K562 (cell line): ENCODE measurements around the gene OR4D2. TPM values are rescaled to one million over a fixed set of nuclear protein-coding genes. Genes with fewer than 3 reads are reported as not detected.

ENCODE experiments used
- ATAC-seq: fragments of 200-7000 bp; cut with Tn5 transposase; 3 replicates; pipeline ENCODE4 v1.9.1; 2020; ENCODE audit warnings: moderate library complexity
- BruUV-seq: library from RNA; stranded (reverse); fragments of 400-500 nt; replicated peaks from 2 replicates; lab custom pipeline; 2021; lab: Mats Ljungman, UMichigan
- CTCF ChIA-PET: fragments of 300-600 bp; formaldehyde crosslinking; extraction: SDS; loops from one replicate; lab custom pipeline; 2021; ENCODE audit warnings: low intra/inter-chr PET ratio; lab: Yijun Ruan, JAX
- POLR2A ChIA-PET: fragments of 300-600, 350-650 bp; sonication (Branson Sonifier 250); formaldehyde crosslinking; extraction: SDS; loops from one replicate; lab custom pipeline; 2021; ENCODE audit warnings: antibody characterized with exemption, inconsistent platforms; lab: Yijun Ruan, JAX
- DNase-seq, 4 experiments: peaks; one replicate each; pipeline versions ENCODE4 v3.0.0 to v3.0.0-alpha.2; 2011 to 2018; ENCODE audit warnings: low spot score in 3 of 4, mixed read lengths in 3 of 4; ENCODE audit errors: extremely low read depth in 1 of 4
- FAIRE-seq: peaks from 2 replicates; lab custom pipeline; 2011; peaks lifted over from hg19 to GRCh38; lab: Jason Lieb, UNC
- H2AFZ ChIP-seq: 2 replicates; pipeline ENCODE4 v1.6.0; 2011; ENCODE audit warnings: low read depth, low read length, control low read depth, inconsistent platforms
- H3K27ac ChIP-seq: fragments of 200-600 bp; 3 replicates; pipeline ENCODE4 v1.8.0; 2011; ENCODE audit warnings: low read depth, mild to moderate bottlenecking, control low read depth, inconsistent platforms, low read length, moderate library complexity, mixed read lengths; ENCODE audit errors: extremely low read depth
- H3K27me3 ChIP-seq, 2 experiments: fragments of 300-600 bp in 1 of 2; 2 replicates in 1 of 2; 3 replicates in 1 of 2; pipeline versions ENCODE4 v1.6.0 to v1.8.0; 2011; ENCODE audit warnings: inconsistent platforms in 2 of 2, low read length in 2 of 2, mild to moderate bottlenecking in 1 of 2, mixed read lengths in 1 of 2, moderate library complexity in 1 of 2; ENCODE audit not compliant: control insufficient read depth in 2 of 2, insufficient read depth in 2 of 2
- H3K36me3 ChIP-seq: fragments of 300-600 bp; 3 replicates; pipeline ENCODE4 v1.8.0; 2011; ENCODE audit warnings: mild to moderate bottlenecking, low read length, inconsistent platforms; ENCODE audit not compliant: control insufficient read depth, insufficient read depth
- H3K4me1 ChIP-seq, 2 experiments: fragments of 200-600 bp in 1 of 2; replicated peaks in 1 of 2; 2 replicates in 1 of 2; 3 replicates in 1 of 2; pipeline versions ENCODE4 v1.5.1 to v1.8.0; 2011; ENCODE audit warnings: inconsistent platforms in 2 of 2, low read length in 2 of 2, mild to moderate bottlenecking in 1 of 2, mixed read lengths in 1 of 2, moderate library complexity in 1 of 2; ENCODE audit not compliant: control insufficient read depth in 2 of 2, insufficient read depth in 2 of 2
- H3K4me2 ChIP-seq: 2 replicates; pipeline ENCODE4 v1.6.1; 2011; ENCODE audit warnings: low read length, control low read depth, inconsistent platforms, mixed read lengths; ENCODE audit not compliant: insufficient read depth
- H3K4me3 ChIP-seq: fragments of 200-600 bp; sonication (generic), shearing (Covaris generic); 2 replicates; pipeline ENCODE4 v1.5.1; 2016; ENCODE audit warnings: control low read depth, inconsistent platforms
- H3K79me2 ChIP-seq: fragments of 200-600 bp; 3 replicates; pipeline ENCODE4 v1.8.0; 2011; ENCODE audit warnings: low read length, inconsistent platforms; ENCODE audit not compliant: control insufficient read depth, insufficient read depth
- H3K9ac ChIP-seq, 2 experiments: 2 replicates each; pipeline versions ENCODE4 v1.6.0 to v1.6.1; 2011; ENCODE audit warnings: low read depth in 2 of 2, low read length in 2 of 2, control low read depth in 1 of 2, inconsistent platforms in 1 of 2, mild to moderate bottlenecking in 1 of 2, mixed read lengths in 1 of 2; ENCODE audit not compliant: insufficient read depth in 1 of 2
- H3K9me1 ChIP-seq: one replicate; pipeline ENCODE4 v1.6.0; 2011; ENCODE audit warnings: inconsistent platforms, mild to moderate bottlenecking, low read length, moderate library complexity; ENCODE audit not compliant: control insufficient read depth, insufficient read depth
- H3K9me3 ChIP-seq: replicated peaks from 2 replicates; pipeline ENCODE4 v1.5.1; 2011; ENCODE audit warnings: low read depth, low read length, inconsistent platforms; ENCODE audit not compliant: control insufficient read depth, insufficient read depth
- H4K20me1 ChIP-seq: replicated peaks from 2 replicates; pipeline ENCODE4 v1.6.1; 2011; ENCODE audit warnings: low read length, inconsistent platforms, mixed read lengths; ENCODE audit not compliant: control insufficient read depth, insufficient read depth
- KAT2B ChIP-seq: IDR thresholded peaks from one replicate; pipeline ENCODE4 v1.6.1; 2012; ENCODE audit warnings: low read depth, mild to moderate bottlenecking, control low read depth, inconsistent platforms, low read length, moderate library complexity
- KLF13 ChIP-seq: fragments of 450-650 bp; IDR thresholded peaks from 2 replicates; pipeline ENCODE4 v1.6.1; 2016; ENCODE audit warnings: missing genetic modification characterization, low read depth, mild to moderate bottlenecking, missing compliant biosample characterization, moderate library complexity, borderline replicate concordance
- MNT ChIP-seq, 2 experiments: fragments of 450-650 bp; conservative IDR thresholded peaks; 2 replicates each; pipeline ENCODE4 v1.6.1; 2017; ENCODE audit warnings: mild to moderate bottlenecking in 2 of 2, moderate library complexity in 2 of 2
- REST ChIP-seq, 2 experiments: fragments of 450-650 bp; formaldehyde crosslinking in 1 of 2; IDR thresholded peaks; 2 replicates each; pipeline versions ENCODE4 v1.4.0 to v1.6.1; 2014 to 2020; ENCODE audit warnings: mild to moderate bottlenecking in 2 of 2, borderline replicate concordance in 1 of 2, low read depth in 1 of 2
- ZBTB9 ChIP-seq: fragments of 450-650 bp; formaldehyde crosslinking; IDR thresholded peaks from 2 replicates; pipeline ENCODE4 v1.4.0; 2020; ENCODE audit warnings: mild to moderate bottlenecking, moderate library complexity
- ZFX ChIP-seq: sonication (generic); formaldehyde crosslinking; IDR thresholded peaks from 2 replicates; pipeline ENCODE4 v1.8.0; 2022; ENCODE audit warnings: mild to moderate bottlenecking, missing genetic modification reagents, moderate library complexity
- ZNF408 ChIP-seq: fragments of 250-450 bp; sonication (Bioruptor Pico); IDR thresholded peaks from 2 replicates; pipeline ENCODE4 v1.4.0; 2020; ENCODE audit warnings: low read depth, mild to moderate bottlenecking, moderate library complexity
- WGBS: fragments of 100-300 bp; shearing (Covaris generic); methylation state at CpG from one replicate; pipeline ENCODE4 v1.1.6; 2016; ENCODE audit warnings: low coverage, mixed read lengths; ENCODE audit not compliant: insufficient coverage; ENCODE audit errors: missing lambda C conversion rate; 5-methylcytosine and 5-hydroxymethylcytosine counted together
- in situ Hi-C: fragments of 300-500 bp; cut with MboI; formaldehyde crosslinking; loops from 4 replicates; pipeline ENCODE4 v1.15.0; 2018; ENCODE audit warnings: inconsistent platforms, mixed read lengths
- intact Hi-C: fragments of 100-400 bp; cut with micrococcal nuclease; formaldehyde crosslinking; loops from 2 replicates; pipeline ENCODE4 v1.14.2; 2022
- polyA plus RNA-seq, 8 experiments: library from polyadenylated mRNA; depleted of rRNA in 4 of 8; stranded (reverse) in 5 of 8; unstranded in 3 of 8; fragments of >200 nt; fragmentation: Nextera tagmentation in 2 of 8; fragmentation: Illumina TruSeq in 1 of 8; extraction: Ambion mirVana in 2 of 8; extraction: Trizol in 1 of 8; gene quantifications; 2 replicates each; pipeline versions ENCODE4 v1.2.1 to v1.2.3, GENCODE V29; 2011 to 2014; ENCODE audit warnings: inconsistent platforms in 1 of 8, missing spikeins in 1 of 8
- total RNA-seq, 7 experiments: library from RNA; depleted of rRNA in 6 of 7; stranded (reverse); fragments of >200 nt in 6 of 7; fragmentation: Illumina TruSeq in 2 of 7; extraction: Trizol in 2 of 7; gene quantifications; 2 replicates each; pipeline versions ENCODE4 v1.2.1 to v1.2.3, GENCODE V29; 2011 to 2021; ENCODE audit warnings: low replicate concordance in 1 of 7

Gene OR4D2
- total and polyA plus RNA-seq, 9 of the 15 experiments (the other 6 are each of a cell fraction or from before 2014, with no cell fraction given): not detected

DNA sequence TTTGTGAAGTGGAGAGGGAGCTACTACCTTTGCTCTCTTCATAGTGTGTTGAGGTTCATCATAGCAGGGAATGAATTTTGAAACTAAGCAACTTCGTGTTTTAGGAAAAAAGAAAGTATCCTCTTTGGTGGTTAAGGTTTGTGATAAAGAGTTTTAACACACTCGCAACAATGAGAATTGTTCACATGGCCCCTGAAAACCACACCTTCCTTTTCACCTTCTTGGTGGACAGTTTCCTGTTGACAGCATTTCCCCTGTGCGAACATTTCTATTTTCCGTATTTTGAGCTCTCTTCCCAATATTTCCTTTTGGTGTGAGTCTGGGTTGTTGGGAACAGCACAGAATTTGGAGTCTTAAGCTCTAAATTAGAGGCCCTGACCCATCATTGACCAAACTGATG is 3.8 kb downstream of the OR4D2 start (continued):
- TF ChIP-seq ZNF408: no peak

DNA sequence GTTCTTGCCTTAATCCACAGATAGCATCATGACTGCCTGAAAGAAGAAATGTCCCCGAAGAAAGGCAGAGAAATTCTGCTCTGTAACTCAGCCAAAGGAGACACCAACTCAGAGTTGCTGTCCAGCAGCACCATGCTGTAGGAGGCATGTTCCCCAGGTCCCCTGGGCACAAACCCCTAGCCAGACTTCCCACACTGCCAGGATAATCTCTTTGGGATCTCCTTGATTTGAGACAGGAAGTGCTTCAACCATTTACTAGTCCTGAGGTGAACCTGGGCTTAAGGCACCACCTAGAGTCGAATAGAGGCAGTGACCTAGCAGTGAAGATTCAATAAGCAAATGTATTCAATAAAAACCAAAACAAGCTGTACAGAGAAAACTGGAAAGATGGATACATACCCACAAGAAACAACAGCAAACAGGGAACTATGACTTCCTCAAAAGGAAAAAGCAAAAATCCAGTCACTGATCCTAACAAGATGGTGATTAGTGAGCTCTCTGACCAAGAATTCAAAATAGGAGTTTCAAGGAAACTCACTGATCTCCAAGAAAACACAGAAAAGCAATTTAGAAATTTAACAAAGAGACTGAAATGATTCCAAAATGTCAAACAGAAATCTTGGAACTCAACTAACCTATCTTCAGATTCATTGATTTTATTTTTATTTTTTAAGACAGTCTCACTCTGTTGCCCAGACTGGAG is 5.7 kb downstream of the OR4D2 start:
- no TSS peak for BruUV-seq
- H3K4me3 ChIP-seq: no peak overlapping the region
- H3K9me1 ChIP-seq: no peaks in the 10 kb centered on the region
- POLR2A ChIA-PET: interaction anchor here (1.2 kb wide), 1 partner anchor 12 kb away, joined by 3 read pairs; no protein-coding TSS in a partner anchor
- no peaks in the 10 kb centered on the region; the same call in 1 of the 2 replicates for H4K20me1 ChIP-seq
- no peak overlapping the region for H3K9ac ChIP-seq
- no peak overlapping the region for H3K27ac ChIP-seq
- peak; percentile 78 for FAIRE-seq
- H3K79me2 ChIP-seq: no peaks in the 10 kb centered on the region
- no peak overlapping the region for H2AFZ ChIP-seq
- no peak overlapping the region for H3K4me2 ChIP-seq
- CTCF ChIA-PET: no interaction called here
- no peaks in the 10 kb centered on the region for H3K9me3 ChIP-seq
- in situ Hi-C loops: no loop called here
- DNase-seq: peak; percentile 35 to 41 (median 38)
- WGBS: 0% methylated on average over 2 of the region's 2 CpGs
- peak; percentile 73; the same call in 2 of the 3 replicates for ATAC-seq
- intact Hi-C loops: loop anchor here (1.0 kb wide), 1 partner anchor 50 kb away; no protein-coding TSS in a partner anchor
- H3K36me3 ChIP-seq: no peaks in the 10 kb centered on the region
- H3K4me1 ChIP-seq: no peaks in the 10 kb centered on the region
- H3K27me3 ChIP-seq: peaks cover 21 to 26% of the 10 kb centered on the region in 2 experiments
- no peak for TF ChIP-seq KAT2B
- TF ChIP-seq ZBTB9: no peak
- TF ChIP-seq ZFX (CRISPR knock-in tag): no peak
- peak; percentile 79 for TF ChIP-seq REST (IDR thresholded peaks at IDR 0.05; ENCODE audit: borderline replicate concordance)
- TF ChIP-seq REST (CRISPR knock-in tag; IDR thresholded peaks at IDR 0.05; ENCODE audit: low read depth): peak; percentile 74; the same call in 1 of the 2 replicates
- TF ChIP-seq KLF13 (tag): no peak
- no peak for TF ChIP-seq MNT (conservative IDR thresholded peaks at IDR 0.05)
